ENCODE data around the gene EIF2S3. TPM values are rescaled to one million over a fixed set of nuclear protein-coding genes. Genes with fewer than 3 reads are reported as not detected.
A peak's percentile ranks its signal among the peaks of the same experiment; 100 is the strongest.

Gene EIF2S3
- total and polyA plus RNA-seq, 4 donors, result 62.5 to 249 (median 105) TPM

- WGBS, 2 donors, result 59 to 78% methylated on average over 4 of the region's 4 CpGs
- H3K4me3 ChIP-seq, result no peak overlapping the region
- no peaks in the 10 kb centered on the region for H3K4me1 ChIP-seq (ENCODE audit: control insufficient read depth in 5 of 5, insufficient read depth in 5 of 5, low read length in 5 of 5)
- H3K9ac ChIP-seq (ENCODE audit: insufficient read depth in 1 of 2, low read length in 2 of 2), result peak overlapping the region in 1 of 2 donors; percentile 23
- peaks cover 0 to 7% (median 4%) of the 10 kb centered on the region in 3 donors for H3K27me3 ChIP-seq (ENCODE audit: control insufficient read depth in 3 of 3, insufficient read depth in 3 of 3, low read length in 2 of 3)
- ATAC-seq (ENCODE audit: insufficient read depth, low FRiP score), result no peak
- H3K27ac ChIP-seq (ENCODE audit: low read depth in 1 of 2, low read length in 1 of 2), result no peak overlapping the region
- no peak for DNase-seq
- TF ChIP-seq CTCF (IDR thresholded peaks at IDR 0.05; ENCODE audit: control extremely low read depth, extremely low read depth), result no peak
- no peaks in the 10 kb centered on the region for H3K9me3 ChIP-seq (ENCODE audit: control insufficient read depth in 4 of 4, insufficient read depth in 3 of 4, low read length in 3 of 4)
- no peaks in the 10 kb centered on the region for H3K36me3 ChIP-seq (ENCODE audit: control insufficient read depth in 4 of 4, insufficient read depth in 4 of 4, low read length in 4 of 4)
Observed at GRCh38 chrX:24090300-24091200, 35.8 kb downstream of the EIF2S3 start.

- ATAC-seq (ENCODE audit: insufficient read depth, low FRiP score) (no peak), DNase-seq (no peak)
- 94 to 96% methylated on average over 11 to 12 of the region's 12 CpGs for WGBS, 2 donors
- Histone ChIP-seq H3K27ac (ENCODE audit: low read depth in 1 of 2, low read length in 1 of 2) (no peak overlapping the region), H3K4me1 (ENCODE audit: control insufficient read depth in 5 of 5, insufficient read depth in 5 of 5, low read length in 5 of 5) (no peaks in the 10 kb centered on the region), H3K9me3 (ENCODE audit: control insufficient read depth in 4 of 4, insufficient read depth in 3 of 4, low read length in 3 of 4) (no peaks in the 10 kb centered on the region), H3K9ac (ENCODE audit: insufficient read depth in 1 of 2, low read length in 2 of 2) (no peak overlapping the region), H3K27me3 (ENCODE audit: control insufficient read depth in 3 of 3, insufficient read depth in 3 of 3, low read length in 2 of 3) (peaks cover 0 to 19% (median 0%) of the 10 kb centered on the region in 3 donors), H3K4me3 (no peak overlapping the region), H3K36me3 (ENCODE audit: control insufficient read depth in 4 of 4, insufficient read depth in 4 of 4, low read length in 4 of 4) (no peaks in the 10 kb centered on the region)
- no peak for TF ChIP-seq CTCF (IDR thresholded peaks at IDR 0.05; ENCODE audit: control extremely low read depth, extremely low read depth)
Observed at GRCh38 chrX:24093746-24094145, 39.0 kb downstream of the EIF2S3 start.

GRCh38 chrX:24097741-24098260 is 43.0 kb downstream of the EIF2S3 start:
- H3K36me3 ChIP-seq (ENCODE audit: control insufficient read depth in 4 of 4, insufficient read depth in 4 of 4, low read length in 4 of 4), result no peaks in the 10 kb centered on the region
- no peak overlapping the region for H3K9ac ChIP-seq (ENCODE audit: insufficient read depth in 1 of 2, low read length in 2 of 2)
- DNase-seq, result no peak
- ATAC-seq (ENCODE audit: insufficient read depth, low FRiP score), result no peak
- 48 to 74% methylated on average over 1 of the region's 1 CpG for WGBS, 2 donors
- H3K27me3 ChIP-seq (ENCODE audit: control insufficient read depth in 3 of 3, insufficient read depth in 3 of 3, low read length in 2 of 3), result peaks cover 0 to 39% (median 9%) of the 10 kb centered on the region in 3 donors
- no peaks in the 10 kb centered on the region for H3K4me1 ChIP-seq (ENCODE audit: control insufficient read depth in 5 of 5, insufficient read depth in 5 of 5, low read length in 5 of 5)
- no peaks in the 10 kb centered on the region for H3K9me3 ChIP-seq (ENCODE audit: control insufficient read depth in 4 of 4, insufficient read depth in 3 of 4, low read length in 3 of 4)
- no peak for TF ChIP-seq CTCF (IDR thresholded peaks at IDR 0.05; ENCODE audit: control extremely low read depth, extremely low read depth)
- no peak overlapping the region for H3K4me3 ChIP-seq
- H3K27ac ChIP-seq (ENCODE audit: low read depth in 1 of 2, low read length in 1 of 2), result no peak overlapping the region

Measured in lung (tissue), 12 donors.